ENCODE results near the gene DNM3. TPM values are rescaled to one million over a fixed set of nuclear protein-coding genes. Genes with fewer than 3 reads are reported as not detected.

DNM3 gene
- total RNA-seq, 1 donor from 2014 or later, result 4.7 TPM

DNA sequence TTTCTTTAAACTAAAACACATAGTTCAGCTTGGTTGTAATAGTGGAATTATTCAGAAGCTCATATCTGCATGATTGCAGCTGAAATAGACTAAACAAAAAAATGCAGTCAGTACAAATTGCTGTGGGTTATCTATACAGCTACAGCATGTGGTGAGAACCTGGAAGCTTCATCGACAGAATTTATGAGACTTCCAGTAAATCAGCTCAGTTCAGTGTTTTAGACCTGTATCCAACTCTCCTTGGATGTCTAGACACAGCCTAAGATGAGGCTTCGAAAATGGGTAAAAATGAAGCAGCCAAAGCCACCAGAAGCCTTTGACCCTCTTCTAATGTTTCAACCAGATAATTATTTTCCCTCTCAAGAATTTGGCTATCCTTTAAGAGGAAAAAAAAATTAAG, 452.1 kb downstream of the DNM3 start:
- Histone ChIP-seq H2AFZ (ENCODE audit: low read depth, low read length) (no peak overlapping the region), H3K9ac (ENCODE audit: low read length) (no peak overlapping the region), H3K4me2 (ENCODE audit: low read length) (no peak overlapping the region), H3K9me3 (ENCODE audit: insufficient read depth, low read depth, low read length) (no peaks in the 10 kb centered on the region), H4K20me1 (ENCODE audit: insufficient read depth, low read length) (no peaks in the 10 kb centered on the region), H3K27ac (ENCODE audit: low read depth, low read length) (no peak overlapping the region), H3K79me2 (ENCODE audit: insufficient read depth, low read length) (no peaks in the 10 kb centered on the region), H3K4me1 (ENCODE audit: insufficient read depth, low read length) (no peaks in the 10 kb centered on the region), H3K36me3 (ENCODE audit: insufficient read depth, low read length) (no peaks in the 10 kb centered on the region), H3K4me3 (ENCODE audit: insufficient read depth, low read depth, low read length) (no peak overlapping the region), H3K27me3 (ENCODE audit: insufficient read depth, low read length) (no peaks in the 10 kb centered on the region)
- FAIRE-seq, result peak; percentile 26
- Mint-ChIP-seq H3K27me3 (ENCODE audit: low read depth, unreplicated experiment) (no peaks in the 10 kb centered on the region), H3K36me3 (ENCODE audit: low read depth, unreplicated experiment) (no peaks in the 10 kb centered on the region), H3K4me3 (ENCODE audit: unreplicated experiment) (no peak overlapping the region), H3K4me1 (ENCODE audit: low read depth, unreplicated experiment) (peaks cover 12% of the 10 kb centered on the region), H3K9me3 (ENCODE audit: unreplicated experiment) (no peaks in the 10 kb centered on the region), H3K27ac (ENCODE audit: unreplicated experiment) (no peak overlapping the region)
- peak; percentile 98 for DNase-seq (ENCODE audit: low read depth)
- TF ChIP-seq, protein P1, sequence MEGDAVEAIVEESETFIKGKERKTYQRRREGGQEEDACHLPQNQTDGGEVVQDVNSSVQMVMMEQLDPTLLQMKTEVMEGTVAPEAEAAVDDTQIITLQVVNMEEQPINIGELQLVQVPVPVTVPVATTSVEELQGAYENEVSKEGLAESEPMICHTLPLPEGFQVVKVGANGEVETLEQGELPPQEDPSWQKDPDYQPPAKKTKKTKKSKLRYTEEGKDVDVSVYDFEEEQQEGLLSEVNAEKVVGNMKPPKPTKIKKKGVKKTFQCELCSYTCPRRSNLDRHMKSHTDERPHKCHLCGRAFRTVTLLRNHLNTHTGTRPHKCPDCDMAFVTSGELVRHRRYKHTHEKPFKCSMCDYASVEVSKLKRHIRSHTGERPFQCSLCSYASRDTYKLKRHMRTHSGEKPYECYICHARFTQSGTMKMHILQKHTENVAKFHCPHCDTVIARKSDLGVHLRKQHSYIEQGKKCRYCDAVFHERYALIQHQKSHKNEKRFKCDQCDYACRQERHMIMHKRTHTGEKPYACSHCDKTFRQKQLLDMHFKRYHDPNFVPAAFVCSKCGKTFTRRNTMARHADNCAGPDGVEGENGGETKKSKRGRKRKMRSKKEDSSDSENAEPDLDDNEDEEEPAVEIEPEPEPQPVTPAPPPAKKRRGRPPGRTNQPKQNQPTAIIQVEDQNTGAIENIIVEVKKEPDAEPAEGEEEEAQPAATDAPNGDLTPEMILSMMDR (IDR thresholded peaks at IDR 0.05; ENCODE audit: insufficient read depth, low read depth, low read length), result no peak
- no peak for TF ChIP-seq EZH2 (IDR thresholded peaks at IDR 0.05; ENCODE audit: insufficient read depth, low read length)

DNA sequence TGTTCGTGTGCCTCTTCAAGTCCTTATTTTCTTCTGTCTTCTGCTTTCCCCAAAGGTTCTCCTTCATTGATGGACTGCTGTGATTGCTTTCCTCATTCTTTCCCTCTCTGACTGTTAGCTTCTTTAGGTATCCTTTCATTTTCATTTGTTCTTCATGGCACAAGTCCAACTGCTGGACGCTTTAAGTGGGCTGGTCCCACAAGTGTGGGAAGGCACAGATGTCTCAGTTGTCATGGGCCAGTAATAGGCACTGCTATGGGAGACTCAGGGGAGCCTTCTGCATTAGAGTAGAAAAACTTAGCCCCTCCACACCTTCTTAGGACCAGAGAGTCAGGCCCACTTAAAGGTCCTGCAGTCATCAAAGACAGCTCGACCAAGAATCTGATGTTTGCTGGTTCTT, 456.8 kb downstream of the DNM3 start:
- Mint-ChIP-seq H3K27ac (ENCODE audit: unreplicated experiment) (no peak overlapping the region), H3K4me1 (ENCODE audit: low read depth, unreplicated experiment) (peaks cover 9% of the 10 kb centered on the region), H3K9me3 (ENCODE audit: unreplicated experiment) (peaks cover 12% of the 10 kb centered on the region), H3K4me3 (ENCODE audit: unreplicated experiment) (no peak overlapping the region), H3K36me3 (ENCODE audit: low read depth, unreplicated experiment) (no peaks in the 10 kb centered on the region), H3K27me3 (ENCODE audit: low read depth, unreplicated experiment) (no peaks in the 10 kb centered on the region)
- no peaks in the 10 kb centered on the region for H3K27me3 ChIP-seq (ENCODE audit: insufficient read depth, low read length)
- H3K36me3 ChIP-seq (ENCODE audit: insufficient read depth, low read length), result no peaks in the 10 kb centered on the region
- no peaks in the 10 kb centered on the region for H3K79me2 ChIP-seq (ENCODE audit: insufficient read depth, low read length)
- no peak for FAIRE-seq
- no peaks in the 10 kb centered on the region for H3K4me1 ChIP-seq (ENCODE audit: insufficient read depth, low read length)
- H2AFZ ChIP-seq (ENCODE audit: low read depth, low read length), result no peak overlapping the region
- no peak for DNase-seq (ENCODE audit: low read depth)
- H3K4me2 ChIP-seq (ENCODE audit: low read length), result no peak overlapping the region
- H4K20me1 ChIP-seq (ENCODE audit: insufficient read depth, low read length), result no peaks in the 10 kb centered on the region
- no peak overlapping the region for H3K9ac ChIP-seq (ENCODE audit: low read length)
- no peak overlapping the region for H3K27ac ChIP-seq (ENCODE audit: low read depth, low read length)
- no peak overlapping the region for H3K4me3 ChIP-seq (ENCODE audit: insufficient read depth, low read depth, low read length)
- peaks cover 7% of the 10 kb centered on the region for H3K9me3 ChIP-seq (ENCODE audit: insufficient read depth, low read depth, low read length)
- TF ChIP-seq EZH2 (IDR thresholded peaks at IDR 0.05; ENCODE audit: insufficient read depth, low read length), result no peak
- TF ChIP-seq, protein P1 (IDR thresholded peaks at IDR 0.05; ENCODE audit: insufficient read depth, low read depth, low read length), result no peak

DNA sequence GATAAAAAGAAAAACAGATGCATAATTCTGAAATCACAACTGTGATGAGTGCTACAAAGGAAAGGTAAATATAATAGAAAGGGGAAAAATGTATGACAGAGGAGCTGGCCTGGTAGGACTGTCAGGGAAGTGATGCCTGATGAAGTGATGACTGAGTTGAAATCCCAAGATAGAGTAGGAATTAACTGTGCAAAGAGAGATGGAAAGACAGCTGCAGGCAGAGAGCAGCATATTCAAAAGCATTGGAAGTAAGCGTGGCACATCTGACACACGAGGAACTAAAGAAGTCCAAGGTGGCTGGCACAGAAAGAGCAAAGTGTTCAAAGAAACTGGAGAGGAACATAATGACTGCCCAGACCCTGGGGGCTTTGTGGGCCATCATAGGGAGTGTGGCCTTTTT, 457.6 kb downstream of the DNM3 start:
- no peak overlapping the region for H3K27ac ChIP-seq (ENCODE audit: low read depth, low read length)
- no peaks in the 10 kb centered on the region for H4K20me1 ChIP-seq (ENCODE audit: insufficient read depth, low read length)
- no peak overlapping the region for H3K4me2 ChIP-seq (ENCODE audit: low read length)
- Mint-ChIP-seq H3K36me3 (ENCODE audit: low read depth, unreplicated experiment) (peaks cover 2% of the 10 kb centered on the region), H3K27ac (ENCODE audit: unreplicated experiment) (no peak overlapping the region), H3K27me3 (ENCODE audit: low read depth, unreplicated experiment) (no peaks in the 10 kb centered on the region), H3K4me3 (ENCODE audit: unreplicated experiment) (no peak overlapping the region), H3K4me1 (ENCODE audit: low read depth, unreplicated experiment) (peaks cover 3% of the 10 kb centered on the region), H3K9me3 (ENCODE audit: unreplicated experiment) (peaks cover 16% of the 10 kb centered on the region)
- no peaks in the 10 kb centered on the region for H3K36me3 ChIP-seq (ENCODE audit: insufficient read depth, low read length)
- H2AFZ ChIP-seq (ENCODE audit: low read depth, low read length), result no peak overlapping the region
- no peaks in the 10 kb centered on the region for H3K27me3 ChIP-seq (ENCODE audit: insufficient read depth, low read length)
- H3K9ac ChIP-seq (ENCODE audit: low read length), result no peak overlapping the region
- no peak overlapping the region for H3K4me3 ChIP-seq (ENCODE audit: insufficient read depth, low read depth, low read length)
- no peak for FAIRE-seq
- H3K4me1 ChIP-seq (ENCODE audit: insufficient read depth, low read length), result no peaks in the 10 kb centered on the region
- TF ChIP-seq, protein P1 (IDR thresholded peaks at IDR 0.05; ENCODE audit: insufficient read depth, low read depth, low read length), result no peak
- no peak for TF ChIP-seq EZH2 (IDR thresholded peaks at IDR 0.05; ENCODE audit: insufficient read depth, low read length)
- no peaks in the 10 kb centered on the region for H3K79me2 ChIP-seq (ENCODE audit: insufficient read depth, low read length)
- no peak for DNase-seq (ENCODE audit: low read depth)
- peaks cover 7% of the 10 kb centered on the region for H3K9me3 ChIP-seq (ENCODE audit: insufficient read depth, low read depth, low read length)
